Prostate gland (tissue), 2 donors: ENCODE data around the gene USP24.

Experiments used
- CTCF ChIP-seq, 4 experiments: fragments of 200-600 bp in 2 of 4; fragments of 450-650 bp in 2 of 4; sonication (generic) in 2 of 4; IDR thresholded peaks; 1 replicate in 3 of 4; 2 replicates in 1 of 4; pipeline ENCODE4 v1.5.1; 2016 to 2019; ENCODE audit warnings: antibody characterized with exemption in 4 of 4, mild to moderate bottlenecking in 2 of 4, moderate library complexity in 2 of 4
- POLR2A ChIP-seq: fragments of 450-650 bp; IDR thresholded peaks from one replicate; pipeline ENCODE4 v1.6.1; 2016; ENCODE audit warnings: antibody characterized with exemption, mild to moderate bottlenecking
- POLR2AphosphoS5 ChIP-seq: sonication (generic); formaldehyde crosslinking; IDR thresholded peaks from one replicate; pipeline ENCODE4 v1.6.1; 2017; ENCODE audit warnings: antibody characterized with exemption

GRCh38 chr1:55147524-55147923, 67.6 kb downstream of the USP24 start:
- TF ChIP-seq POLR2AphosphoS5 (no peak), CTCF (IDR thresholded peaks at IDR 0.05) (no peak), POLR2A (no peak)
